ENCODE results near the gene C2orf68.
"Not testable (repeated sequence)": the region's sequence is repeated elsewhere in the genome, so short reads cannot be mapped to it uniquely, and the experiment has no call there.

C2orf68 gene

DNA sequence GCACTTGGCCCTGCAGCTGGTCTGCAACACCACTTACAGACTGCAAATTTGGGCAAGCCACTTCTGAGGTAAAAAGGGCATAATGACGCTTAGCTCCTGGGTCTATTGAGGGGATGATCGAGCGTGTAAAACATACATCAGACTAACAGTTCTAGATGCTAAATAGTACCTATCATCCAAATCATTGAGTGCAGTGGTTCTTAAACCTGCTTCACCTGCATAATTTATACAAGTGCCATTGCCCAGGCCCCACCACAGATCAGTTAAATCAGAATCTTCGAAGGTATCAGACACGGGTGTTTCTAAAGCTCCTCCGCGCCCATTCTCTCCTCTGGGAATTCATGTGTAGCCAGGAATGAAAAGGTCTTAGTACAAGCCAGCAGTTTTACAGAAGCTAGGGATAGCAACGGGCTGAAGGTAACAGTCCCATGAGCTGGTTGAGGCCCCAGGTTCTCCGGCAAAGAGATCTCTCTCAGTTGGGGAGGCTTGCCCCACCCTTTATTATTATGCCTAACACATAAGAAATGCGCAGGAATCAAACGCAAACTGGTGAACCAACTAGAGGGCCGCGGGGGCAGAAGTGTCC, 17.1 kb downstream of the C2orf68 start:
- TF ChIP-seq, protein P1, sequence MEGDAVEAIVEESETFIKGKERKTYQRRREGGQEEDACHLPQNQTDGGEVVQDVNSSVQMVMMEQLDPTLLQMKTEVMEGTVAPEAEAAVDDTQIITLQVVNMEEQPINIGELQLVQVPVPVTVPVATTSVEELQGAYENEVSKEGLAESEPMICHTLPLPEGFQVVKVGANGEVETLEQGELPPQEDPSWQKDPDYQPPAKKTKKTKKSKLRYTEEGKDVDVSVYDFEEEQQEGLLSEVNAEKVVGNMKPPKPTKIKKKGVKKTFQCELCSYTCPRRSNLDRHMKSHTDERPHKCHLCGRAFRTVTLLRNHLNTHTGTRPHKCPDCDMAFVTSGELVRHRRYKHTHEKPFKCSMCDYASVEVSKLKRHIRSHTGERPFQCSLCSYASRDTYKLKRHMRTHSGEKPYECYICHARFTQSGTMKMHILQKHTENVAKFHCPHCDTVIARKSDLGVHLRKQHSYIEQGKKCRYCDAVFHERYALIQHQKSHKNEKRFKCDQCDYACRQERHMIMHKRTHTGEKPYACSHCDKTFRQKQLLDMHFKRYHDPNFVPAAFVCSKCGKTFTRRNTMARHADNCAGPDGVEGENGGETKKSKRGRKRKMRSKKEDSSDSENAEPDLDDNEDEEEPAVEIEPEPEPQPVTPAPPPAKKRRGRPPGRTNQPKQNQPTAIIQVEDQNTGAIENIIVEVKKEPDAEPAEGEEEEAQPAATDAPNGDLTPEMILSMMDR (conservative IDR thresholded peaks at IDR 0.05) = no peak
- peak overlapping the region; percentile 83 for H3K27ac ChIP-seq

DNA sequence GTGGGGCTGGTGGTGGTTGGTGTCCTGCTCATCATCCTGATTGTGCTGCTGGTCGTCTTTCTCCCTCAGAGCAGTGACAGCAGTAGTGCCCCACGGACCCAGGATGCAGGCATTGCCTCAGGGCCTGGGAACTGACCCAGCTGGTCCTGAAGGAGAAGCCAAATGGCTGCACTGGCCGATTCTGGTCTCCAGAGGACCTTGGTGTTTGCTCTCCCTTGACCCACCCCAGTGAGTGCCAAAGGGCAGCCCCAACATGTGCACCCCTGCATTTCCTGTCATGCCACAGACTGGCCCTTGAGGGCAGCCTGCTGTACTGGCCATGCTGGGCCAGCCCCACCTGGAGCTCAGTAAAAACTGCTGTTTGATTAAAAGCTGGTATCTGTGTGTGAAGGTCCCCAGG, 18.8 kb downstream of the C2orf68 start:
- H3K27ac ChIP-seq = no peak overlapping the region
- TF ChIP-seq, protein P1 (conservative IDR thresholded peaks at IDR 0.05) = no peak

DNA sequence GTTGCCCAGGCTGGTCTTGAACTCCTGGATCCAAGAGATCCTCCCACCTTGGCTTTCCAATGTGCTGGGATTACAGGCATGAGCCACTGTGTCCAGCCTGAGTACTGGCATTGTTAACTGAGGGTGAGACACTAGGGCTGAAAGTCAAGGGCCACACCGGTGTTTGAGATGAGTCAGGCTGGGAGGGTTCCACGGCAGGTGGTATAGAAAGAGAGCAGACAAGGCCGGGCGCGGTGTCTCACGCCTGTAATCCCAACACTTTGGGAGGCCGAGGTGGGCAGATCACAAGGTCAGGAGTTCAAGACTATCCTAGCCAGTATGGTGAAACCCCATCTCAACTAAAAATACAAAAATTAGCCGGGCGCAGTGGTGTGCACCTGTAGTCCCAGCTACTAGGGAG, 19.6 kb downstream of the C2orf68 start:
- not testable (repeated sequence) for H3K27ac ChIP-seq

DNA sequence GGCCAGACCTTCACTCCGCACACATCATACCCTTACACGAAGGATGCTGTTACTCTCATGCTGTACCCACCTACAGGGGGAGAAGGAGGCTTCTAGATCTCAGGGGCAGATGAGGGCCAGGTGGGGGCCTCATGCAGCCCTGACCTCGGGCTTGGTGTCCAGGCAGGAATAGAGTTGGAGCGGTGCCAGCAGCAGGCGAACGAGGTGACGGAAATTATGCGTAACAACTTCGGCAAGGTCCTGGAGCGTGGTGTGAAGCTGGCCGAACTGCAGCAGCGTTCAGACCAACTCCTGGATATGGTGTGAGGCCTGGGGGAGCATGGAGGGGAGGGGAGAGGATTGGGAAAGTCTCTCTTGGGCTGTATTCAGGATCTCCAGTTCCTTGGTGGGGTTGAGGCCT, 20.3 kb downstream of the C2orf68 start:
- TF ChIP-seq, protein P1 (conservative IDR thresholded peaks at IDR 0.05) = no peak
- H3K27ac ChIP-seq = no peak overlapping the region

DNA sequence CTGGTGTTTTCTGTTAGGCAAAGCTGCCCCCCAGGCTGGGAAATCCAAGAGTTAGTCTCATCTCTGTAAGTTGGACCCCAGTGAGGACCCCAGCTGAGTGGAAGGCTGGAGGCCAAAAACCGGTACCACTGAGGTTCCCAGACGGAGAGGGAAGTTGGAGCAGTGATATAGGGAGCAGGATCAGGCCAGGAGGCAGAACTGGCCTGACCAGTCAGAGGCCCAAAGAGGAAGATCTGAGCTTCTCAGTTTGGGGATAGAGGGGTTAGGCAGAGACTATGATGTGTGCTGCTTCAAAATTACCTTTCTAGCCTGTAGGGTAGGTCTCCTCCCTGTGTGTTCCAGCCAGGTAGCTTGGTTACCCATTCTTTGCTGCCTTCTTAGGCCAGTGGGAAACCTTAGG, 20.9 kb downstream of the C2orf68 start:
- TF ChIP-seq, protein P1 (conservative IDR thresholded peaks at IDR 0.05) = no peak
- no peak overlapping the region for H3K27ac ChIP-seq

DNA sequence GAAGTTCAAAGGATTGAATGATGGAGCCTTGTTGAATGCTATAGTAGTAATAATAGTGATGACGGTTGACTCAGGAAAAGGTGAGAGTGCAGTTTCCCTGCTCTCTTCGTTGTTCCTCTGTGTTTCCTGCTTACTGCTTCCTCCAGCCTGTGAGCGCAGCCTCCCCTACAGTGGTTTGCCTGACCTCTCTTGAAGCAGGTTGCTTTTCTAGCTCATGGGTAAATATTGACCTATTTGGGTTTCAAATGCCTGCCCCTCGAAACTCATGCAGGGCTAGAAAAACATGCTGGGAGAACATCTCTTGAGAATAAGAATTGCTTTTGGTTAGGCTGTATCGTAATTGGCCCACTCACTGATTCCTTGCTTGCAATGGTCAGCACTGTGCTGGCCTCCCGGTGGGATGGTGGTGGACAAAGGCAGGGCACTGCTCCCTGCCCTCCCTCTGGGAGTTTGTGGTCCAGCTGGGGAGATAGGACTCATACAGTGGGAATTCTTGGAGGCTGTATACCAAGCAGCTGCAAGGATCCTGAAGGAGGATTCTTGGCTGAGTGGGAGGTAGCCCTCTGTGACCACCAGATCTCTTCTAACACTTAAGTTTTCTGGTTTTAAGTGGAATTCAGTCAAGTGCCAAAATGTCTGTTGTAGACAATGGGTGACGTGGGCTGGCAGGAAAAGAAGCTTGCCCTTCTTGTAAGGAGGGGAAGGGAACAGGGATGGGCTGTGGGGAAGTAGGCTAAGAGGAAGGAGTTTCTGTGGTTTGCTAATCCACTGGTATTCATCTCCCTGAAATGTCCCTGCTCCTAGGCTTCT, 21.7 kb downstream of the C2orf68 start:
- H3K27ac ChIP-seq = 0 out of 2 replicates have a peak overlapping the region, but pooled peaks have one; percentile 2
- TF ChIP-seq, protein P1 (conservative IDR thresholded peaks at IDR 0.05) = no peak

DNA sequence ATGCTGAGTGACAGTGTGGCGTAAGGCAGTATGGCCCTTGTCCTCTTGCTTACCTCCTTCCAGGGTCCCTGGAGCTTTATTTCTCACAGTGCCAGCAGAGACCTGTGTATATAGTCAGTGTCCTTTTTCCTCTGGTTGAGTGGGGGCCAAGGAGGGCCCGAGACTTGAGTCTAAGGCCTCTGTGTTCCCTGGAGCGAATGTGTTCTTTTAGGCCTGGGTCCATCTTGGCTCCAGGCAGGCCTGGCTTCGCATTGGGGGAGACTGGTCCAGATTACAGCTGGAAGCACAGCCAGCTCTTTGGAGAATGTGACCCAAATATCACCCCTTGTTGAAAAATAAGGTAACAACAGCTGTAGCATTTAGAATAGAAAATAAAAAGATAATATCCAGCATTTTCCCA, 22.7 kb downstream of the C2orf68 start:
- no peak overlapping the region for H3K27ac ChIP-seq
- TF ChIP-seq, protein P1 (conservative IDR thresholded peaks at IDR 0.05) = no peak

DNA sequence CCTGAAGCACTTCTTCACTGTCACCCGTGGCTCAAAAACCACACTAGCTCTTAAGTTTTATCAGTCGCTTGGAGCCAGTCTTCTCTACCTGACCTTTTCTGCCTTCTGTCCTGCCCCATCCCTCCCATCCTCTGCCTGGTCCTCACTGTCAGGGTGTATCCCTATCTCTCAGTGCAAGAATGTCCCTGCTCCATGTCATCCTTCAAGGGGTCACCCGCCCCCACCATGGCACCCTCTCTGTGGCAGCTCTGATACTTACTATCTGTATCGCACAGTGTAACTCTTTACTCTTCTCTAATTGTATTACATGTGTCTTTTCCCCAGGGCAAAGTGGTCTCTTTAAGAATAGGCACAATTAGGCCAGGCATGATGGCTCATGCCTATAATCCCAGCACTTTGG, 23.2 kb downstream of the C2orf68 start:
- TF ChIP-seq, protein P1 (conservative IDR thresholded peaks at IDR 0.05) = no peak
- no peak overlapping the region for H3K27ac ChIP-seq
